Amygdala (tissue), 56 donors: ENCODE results near the gene ROR2.
"Not testable (repeated sequence)": the region's sequence is repeated elsewhere in the genome, so short reads cannot be mapped to it uniquely, and the experiment has no call there.

ENCODE experiments used
- DNase-seq, 56 donors: peaks; one replicate each; lab custom pipeline; 2025; lab: John Stamatoyannopoulos, UW

ROR2 gene

DNA sequence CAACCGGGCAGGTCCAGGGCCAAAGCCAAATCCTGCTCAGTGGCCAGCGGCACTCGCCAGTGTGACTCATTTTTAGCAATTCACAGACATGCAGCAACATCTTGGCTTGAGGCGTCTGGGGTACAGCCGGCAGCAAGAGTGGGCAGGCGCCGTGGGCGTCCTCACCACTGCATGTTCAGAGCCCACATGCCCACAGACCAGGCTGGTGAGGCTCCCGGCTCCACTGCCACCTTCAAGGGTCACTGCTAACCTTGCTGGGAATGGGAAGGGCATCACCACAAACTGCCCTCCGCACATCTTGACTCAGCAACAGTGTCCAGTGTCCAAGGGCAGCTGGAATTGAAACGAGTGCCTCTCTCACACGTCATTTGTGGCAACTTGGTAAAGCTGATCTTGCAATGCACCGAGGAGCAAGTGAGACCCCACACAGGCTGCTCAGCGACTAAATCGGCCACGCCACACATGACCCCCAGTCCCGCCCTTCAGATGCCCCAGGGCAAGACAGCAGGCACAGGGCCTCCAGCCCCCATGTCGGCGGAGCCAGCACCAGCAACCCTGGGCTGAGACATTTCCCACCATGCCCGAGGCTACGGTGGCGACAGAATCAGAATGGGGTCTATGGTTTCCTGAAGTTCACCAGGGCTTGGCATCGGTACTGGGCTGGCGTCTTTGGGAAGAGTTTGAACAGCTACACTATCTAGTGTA lies 140.3 kb downstream of the ROR2 start:
- no peak for DNase-seq

- no peak for DNase-seq
Observed at GRCh38 chr9:91807643-91808246, 142.3 kb downstream of the ROR2 start.

DNA sequence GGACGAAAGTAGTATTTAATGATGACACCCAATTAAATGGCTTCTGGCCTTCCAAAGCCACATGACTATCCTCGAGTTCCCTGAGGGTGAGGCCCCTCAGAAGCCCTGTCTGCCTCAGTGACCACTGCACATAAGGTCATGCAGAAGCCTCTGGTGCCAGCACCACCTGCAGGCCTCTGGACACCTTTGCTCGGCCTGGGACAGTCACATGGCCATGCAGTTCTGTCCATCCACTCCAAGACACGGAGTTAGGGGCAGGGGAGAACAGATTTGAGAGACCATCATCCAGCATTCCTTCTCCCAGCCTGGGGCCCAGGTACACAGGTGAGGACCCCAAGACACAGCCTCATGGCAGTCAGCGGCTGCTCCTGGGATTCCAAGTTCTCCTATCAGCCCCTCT lies 145.0 kb downstream of the ROR2 start:
- DNase-seq, result no peak

DNA sequence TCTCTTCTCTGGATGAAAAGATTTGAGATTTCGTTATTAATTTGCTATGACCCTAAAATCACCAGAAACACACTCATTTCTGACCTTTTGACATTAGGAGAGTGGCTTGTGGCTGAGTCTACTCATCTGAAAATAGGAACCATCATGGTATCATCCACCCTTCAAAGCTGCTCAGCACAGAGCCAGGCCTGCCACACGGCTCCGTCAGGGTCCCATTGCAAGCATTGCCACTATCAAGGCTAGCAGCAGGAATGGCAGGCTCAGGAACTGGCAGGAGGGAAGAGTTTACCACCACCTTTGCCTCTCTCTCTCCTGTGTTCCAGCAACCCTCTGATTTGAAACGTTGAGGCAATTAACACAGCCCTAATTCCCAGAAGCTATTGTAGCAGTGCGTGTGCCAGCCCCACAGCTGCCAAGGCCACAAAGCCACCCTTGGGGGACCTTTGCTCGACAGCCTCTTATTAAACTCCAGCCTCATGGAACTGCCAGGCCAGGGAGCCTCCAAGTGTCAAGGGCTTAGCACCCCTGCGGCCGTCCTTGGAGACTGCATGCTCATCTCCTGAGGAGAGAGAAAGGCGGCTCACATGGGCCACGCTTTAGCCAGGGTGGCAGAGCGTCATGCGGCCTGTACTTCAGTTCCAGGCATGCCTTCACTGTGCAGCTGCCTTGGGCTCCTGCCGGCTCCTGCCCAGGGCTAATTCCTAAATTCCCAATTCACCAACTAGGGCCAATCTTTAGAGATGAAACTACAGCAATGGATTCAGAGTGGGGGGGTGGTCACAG lies 145.9 kb downstream of the ROR2 start:
- no peak for DNase-seq

DNA sequence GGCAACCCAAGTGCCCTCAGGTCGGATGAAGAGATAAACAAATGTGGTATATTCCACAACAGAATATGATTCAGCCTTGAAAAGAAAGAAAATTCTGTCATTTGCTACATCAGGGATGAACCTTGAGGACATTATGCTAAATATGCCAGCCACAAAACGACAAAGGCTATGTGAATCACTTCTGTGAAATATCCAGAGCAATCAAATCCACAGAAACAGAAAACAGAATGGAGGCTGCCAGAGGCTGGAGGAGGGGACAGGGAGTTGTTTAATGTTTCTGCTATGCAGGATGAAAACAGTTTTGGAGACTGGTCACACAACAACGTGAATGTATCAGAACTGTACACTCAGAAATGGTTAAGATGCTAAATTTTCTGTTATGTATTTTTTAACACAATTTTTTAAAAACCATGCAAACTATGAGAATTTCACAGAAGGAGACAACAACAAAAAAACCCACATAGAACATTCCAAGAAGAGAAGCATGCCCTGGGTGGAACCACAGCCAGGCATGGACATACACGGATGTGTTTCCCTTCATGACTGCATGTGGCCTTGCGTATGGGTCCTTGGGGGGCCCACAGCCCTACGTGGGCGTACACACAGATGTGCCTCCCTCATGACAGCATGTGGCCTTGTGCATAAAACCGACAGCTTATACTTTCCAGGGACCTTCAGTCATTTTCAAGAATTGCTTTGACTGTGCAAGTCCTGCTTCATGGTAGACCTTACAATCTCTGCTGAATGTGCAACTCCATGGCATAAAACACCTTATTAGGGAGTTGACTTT lies 146.7 kb downstream of the ROR2 start:
- no peak for DNase-seq

DNA sequence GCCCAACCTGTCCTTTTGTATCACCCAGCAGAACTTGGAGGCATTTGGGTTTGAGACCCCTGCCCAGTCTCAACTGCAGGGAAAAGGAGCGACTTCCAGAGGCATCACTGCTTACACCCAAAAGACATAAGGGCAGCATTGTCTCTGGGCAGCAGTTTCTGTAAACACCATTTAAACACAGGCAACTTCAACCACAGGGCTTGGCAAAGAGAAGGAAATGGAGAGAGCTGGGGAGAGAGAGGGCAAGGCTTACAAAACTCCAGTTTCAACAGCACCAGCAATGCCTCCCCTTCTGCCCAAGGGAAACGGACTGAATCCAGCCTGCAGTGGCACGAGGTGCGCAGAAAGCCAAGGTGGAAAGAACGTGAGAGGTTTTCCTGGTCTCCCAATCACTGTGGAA lies 147.6 kb downstream of the ROR2 start:
- DNase-seq, result no peak

GRCh38 chr9:91800473-91801030 lies 149.5 kb downstream of the ROR2 start:
- no peak for DNase-seq

- DNase-seq, result no peak
Observed at GRCh38 chr9:91799113-91799744, 150.8 kb downstream of the ROR2 start.

GRCh38 chr9:91798273-91799112 lies 151.5 kb downstream of the ROR2 start:
- peak in 1 of 56 donors; percentile 16 for DNase-seq

- DNase-seq, result not testable (repeated sequence)
Observed at GRCh38 chr9:91797517-91797916, 152.5 kb downstream of the ROR2 start.

GRCh38 chr9:91796516-91796915 lies 153.5 kb downstream of the ROR2 start:
- DNase-seq, result not testable (repeated sequence)

DNA sequence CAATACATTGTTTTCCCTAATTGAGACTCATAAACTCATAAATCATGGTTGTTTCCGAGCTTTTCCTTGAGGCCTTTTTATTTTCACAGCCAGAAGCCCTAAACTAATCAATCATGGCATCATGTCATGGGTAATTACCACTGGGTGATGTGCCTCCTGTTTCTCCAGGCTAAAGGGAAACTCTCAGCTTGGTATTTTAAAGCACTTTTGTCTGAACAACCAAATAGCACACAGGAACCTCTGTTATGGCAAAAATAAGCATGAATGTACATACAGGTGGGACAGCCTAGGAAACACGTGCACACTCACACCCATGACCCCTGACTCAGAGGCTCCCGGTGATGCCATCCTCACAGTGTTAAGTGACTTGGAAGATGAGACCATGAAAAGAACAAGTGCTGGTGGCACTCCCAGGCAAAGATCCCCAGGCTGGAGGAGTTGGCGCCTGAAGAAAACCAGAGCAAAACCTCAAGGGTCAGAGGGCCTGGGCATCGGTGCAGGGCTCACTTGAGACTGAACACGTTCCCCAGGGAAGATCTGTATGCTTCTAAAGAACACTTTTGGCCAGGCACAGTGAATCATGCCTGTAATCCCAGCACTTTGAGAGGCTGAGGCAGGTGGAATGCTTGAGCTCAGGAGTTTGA lies 154.3 kb downstream of the ROR2 start:
- DNase-seq, result no peak

DNA sequence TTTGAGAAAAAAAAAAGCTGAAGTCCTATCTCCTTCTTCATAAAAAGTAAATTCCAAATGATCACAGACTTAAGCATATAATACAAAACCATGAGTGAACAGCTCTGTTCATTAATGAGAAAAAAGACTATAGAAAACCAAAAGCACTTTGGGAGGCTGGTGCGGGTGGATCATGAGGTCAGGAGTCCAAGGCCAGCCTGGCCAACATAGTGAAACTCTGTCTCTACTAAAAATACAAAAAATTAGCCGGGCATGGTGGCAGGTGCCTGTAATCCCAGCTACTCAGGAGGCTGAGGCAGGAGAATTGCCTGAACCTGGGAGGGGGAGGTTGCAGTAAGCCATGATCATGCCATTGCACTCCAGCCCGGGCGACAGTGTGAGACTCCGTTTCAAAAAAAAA lies 156.7 kb downstream of the ROR2 start:
- not testable (repeated sequence) for DNase-seq

DNA sequence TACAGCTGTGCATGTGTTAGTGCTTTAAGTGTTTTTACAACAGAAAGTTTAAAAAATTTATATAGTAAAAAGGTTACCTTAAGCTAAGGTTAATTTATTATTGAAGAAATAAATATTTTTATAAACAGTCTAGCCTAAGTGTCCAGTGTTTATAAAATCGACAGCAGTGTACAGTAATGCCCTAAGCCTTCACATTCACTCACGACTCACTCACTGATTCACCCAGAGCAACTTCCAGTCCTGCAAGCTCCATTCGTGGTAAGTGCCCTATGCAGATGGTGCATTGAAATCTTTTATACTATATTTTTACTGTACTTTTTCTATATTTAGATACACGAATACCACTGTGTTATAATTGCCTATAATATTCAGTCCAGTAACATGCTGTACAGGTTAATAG lies 159.1 kb downstream of the ROR2 start:
- no peak for DNase-seq

DNA sequence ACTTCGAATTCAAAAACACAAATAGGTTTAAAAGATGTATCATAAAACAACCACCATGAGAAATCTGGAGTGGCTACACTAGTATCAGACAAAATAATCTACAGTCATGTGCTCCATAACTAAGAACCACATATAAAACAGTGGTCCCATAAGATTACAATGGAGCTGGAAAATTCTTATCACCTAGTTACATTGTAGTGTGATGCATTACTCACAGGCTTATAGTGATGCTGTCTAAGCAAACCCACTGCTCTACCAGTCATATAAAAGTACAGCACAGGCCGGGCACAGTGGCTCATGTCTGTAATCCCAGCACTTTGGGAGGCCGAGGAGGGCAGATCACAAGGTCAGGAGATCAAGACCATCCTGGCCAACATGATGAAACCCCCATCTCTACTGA lies 160.1 kb downstream of the ROR2 start:
- DNase-seq, result no peak

DNA sequence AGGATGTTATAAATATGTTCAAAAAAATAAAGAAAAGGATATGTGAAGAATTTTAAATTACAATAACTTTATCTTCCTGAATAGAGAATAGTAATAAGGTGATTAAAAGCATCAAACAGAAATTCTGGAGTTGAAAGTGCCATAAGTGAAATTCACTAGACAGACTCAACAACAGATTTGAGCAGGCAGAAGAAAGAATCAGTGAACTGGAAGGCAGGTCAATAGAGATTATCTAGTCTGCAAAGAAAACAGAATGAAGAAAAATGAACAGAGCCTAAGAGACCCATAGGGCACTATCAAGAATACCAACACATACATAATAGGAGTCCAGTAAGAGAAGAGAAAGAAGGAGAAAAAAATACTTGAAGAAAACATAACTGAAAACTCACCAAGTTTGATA lies 162.1 kb downstream of the ROR2 start:
- no peak for DNase-seq

- DNase-seq, result no peak
Observed at GRCh38 chr9:91786132-91786896, 163.7 kb downstream of the ROR2 start.

DNA sequence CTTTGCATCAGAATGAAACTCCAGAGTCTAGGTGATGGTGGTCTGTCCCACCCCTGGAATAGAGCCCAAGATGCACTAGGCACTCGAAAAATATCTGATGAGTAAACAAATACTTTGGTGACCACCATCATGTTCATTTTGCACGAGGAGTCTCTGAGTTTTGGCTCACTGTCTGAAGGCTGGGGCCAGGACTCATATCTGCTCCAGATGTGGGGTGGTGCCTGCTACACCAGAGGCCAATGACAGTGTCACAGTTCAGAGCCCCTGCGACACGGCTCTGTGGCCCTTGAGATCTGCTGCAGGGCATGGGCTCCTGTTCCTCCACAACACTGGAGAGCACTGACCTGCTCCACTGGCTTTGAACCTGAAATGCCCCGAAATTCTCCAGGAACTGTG lies 164.6 kb downstream of the ROR2 start:
- DNase-seq, result no peak
